ENCODE data around the gene RSPH1. TPM values are rescaled to one million over a fixed set of nuclear protein-coding genes. Genes with fewer than 3 reads are reported as not detected.

The RSPH1 gene
- total RNA-seq, 1 donor, result not detected

- Histone ChIP-seq H3K27me3 (ENCODE audit: insufficient read depth, low read length) (peaks cover 14% of the 10 kb centered on the region), H3K4me1 (ENCODE audit: insufficient read depth, low read length) (no peaks in the 10 kb centered on the region), H3K9me3 (ENCODE audit: low read depth, low read length) (no peaks in the 10 kb centered on the region), H3K4me3 (ENCODE audit: insufficient read depth, low read length) (no peak overlapping the region), H3K79me2 (ENCODE audit: insufficient read depth, low read length) (no peaks in the 10 kb centered on the region), H3K36me3 (ENCODE audit: insufficient read depth, low read length) (no peaks in the 10 kb centered on the region), H3K27ac (ENCODE audit: low read depth, low read length) (no peak overlapping the region), H4K20me1 (ENCODE audit: insufficient read depth, low read length) (no peaks in the 10 kb centered on the region), H3K4me2 (ENCODE audit: insufficient read depth, low read length) (no peak overlapping the region), H2AFZ (ENCODE audit: low read length) (no peak overlapping the region)
- no peak for DNase-seq (ENCODE audit: insufficient read length, low spot score, missing footprints)
- TF ChIP-seq CTCF (IDR thresholded peaks at IDR 0.05; ENCODE audit: extremely low read depth, low read depth, low read length), result no peak
Observed at GRCh38 chr21:42503711-42504110, 7.7 kb upstream of the RSPH1 start.

- H4K20me1 ChIP-seq (ENCODE audit: insufficient read depth, low read length), result no peaks in the 10 kb centered on the region
- no peaks in the 10 kb centered on the region for H3K36me3 ChIP-seq (ENCODE audit: insufficient read depth, low read length)
- no peaks in the 10 kb centered on the region for H3K79me2 ChIP-seq (ENCODE audit: insufficient read depth, low read length)
- no peak overlapping the region for H3K4me3 ChIP-seq (ENCODE audit: insufficient read depth, low read length)
- no peak for DNase-seq (ENCODE audit: insufficient read length, low spot score, missing footprints)
- H3K4me1 ChIP-seq (ENCODE audit: insufficient read depth, low read length), result peaks cover 7% of the 10 kb centered on the region
- H2AFZ ChIP-seq (ENCODE audit: low read length), result no peak overlapping the region
- no peak overlapping the region for H3K27ac ChIP-seq (ENCODE audit: low read depth, low read length)
- no peak overlapping the region for H3K4me2 ChIP-seq (ENCODE audit: insufficient read depth, low read length)
- TF ChIP-seq CTCF (IDR thresholded peaks at IDR 0.05; ENCODE audit: extremely low read depth, low read depth, low read length), result no peak
- H3K27me3 ChIP-seq (ENCODE audit: insufficient read depth, low read length), result peaks cover 9% of the 10 kb centered on the region
- no peaks in the 10 kb centered on the region for H3K9me3 ChIP-seq (ENCODE audit: low read depth, low read length)
Observed at GRCh38 chr21:42500736-42501135, 4.7 kb upstream of the RSPH1 start.

- DNase-seq (ENCODE audit: insufficient read length, low spot score, missing footprints), result no peak
- TF ChIP-seq CTCF (IDR thresholded peaks at IDR 0.05; ENCODE audit: extremely low read depth, low read depth, low read length), result no peak
Observed at GRCh38 chr21:42500225-42500624, 4.2 kb upstream of the RSPH1 start.

GRCh38 chr21:42499444-42500112, 3.6 kb upstream of the RSPH1 start:
- H3K4me2 ChIP-seq (ENCODE audit: insufficient read depth, low read length), result no peak overlapping the region
- H3K4me1 ChIP-seq (ENCODE audit: insufficient read depth, low read length), result peaks cover 12% of the 10 kb centered on the region
- no peaks in the 10 kb centered on the region for H3K9me3 ChIP-seq (ENCODE audit: low read depth, low read length)
- no peak for DNase-seq (ENCODE audit: insufficient read length, low spot score, missing footprints)
- no peaks in the 10 kb centered on the region for H3K27me3 ChIP-seq (ENCODE audit: insufficient read depth, low read length)
- TF ChIP-seq CTCF (IDR thresholded peaks at IDR 0.05; ENCODE audit: extremely low read depth, low read depth, low read length), result no peak
- no peaks in the 10 kb centered on the region for H4K20me1 ChIP-seq (ENCODE audit: insufficient read depth, low read length)
- no peak overlapping the region for H3K27ac ChIP-seq (ENCODE audit: low read depth, low read length)
- no peak overlapping the region for H3K4me3 ChIP-seq (ENCODE audit: insufficient read depth, low read length)
- no peak overlapping the region for H2AFZ ChIP-seq (ENCODE audit: low read length)
- no peaks in the 10 kb centered on the region for H3K79me2 ChIP-seq (ENCODE audit: insufficient read depth, low read length)
- H3K36me3 ChIP-seq (ENCODE audit: insufficient read depth, low read length), result no peaks in the 10 kb centered on the region

More at GRCh38 chr21:42500225-42500624, 4.2 kb upstream of the RSPH1 start:
- Histone ChIP-seq H3K9me3 (ENCODE audit: low read depth, low read length) (no peaks in the 10 kb centered on the region), H3K4me2 (ENCODE audit: insufficient read depth, low read length) (no peak overlapping the region), H2AFZ (ENCODE audit: low read length) (no peak overlapping the region), H3K36me3 (ENCODE audit: insufficient read depth, low read length) (no peaks in the 10 kb centered on the region), H4K20me1 (ENCODE audit: insufficient read depth, low read length) (no peaks in the 10 kb centered on the region), H3K4me3 (ENCODE audit: insufficient read depth, low read length) (no peak overlapping the region), H3K27ac (ENCODE audit: low read depth, low read length) (no peak overlapping the region), H3K79me2 (ENCODE audit: insufficient read depth, low read length) (no peaks in the 10 kb centered on the region), H3K27me3 (ENCODE audit: insufficient read depth, low read length) (peaks cover 6% of the 10 kb centered on the region), H3K4me1 (ENCODE audit: insufficient read depth, low read length) (peaks cover 12% of the 10 kb centered on the region)
